ENCODE measurements around the gene SNORC.

SNORC gene

GRCh38 chr2:232913903-232914302 lies 43.8 kb downstream of the SNORC start:
- no peak for TF ChIP-seq EZH2phosphoT487 (conservative IDR thresholded peaks at IDR 0.05; ENCODE audit: low read length)
- no peak for TF ChIP-seq CTCF (IDR thresholded peaks at IDR 0.05; ENCODE audit: insufficient read depth, low read length, poor library complexity, severe bottlenecking)
- no peaks in the 10 kb centered on the region for H4K20me1 ChIP-seq (ENCODE audit: low read depth, low read length)
- no peak overlapping the region for H3K9ac ChIP-seq (ENCODE audit: low read length)
- no peaks in the 10 kb centered on the region for H3K9me2 ChIP-seq (replicated peaks; ENCODE audit: insufficient read depth, low read length)
- H3F3A ChIP-seq (ENCODE audit: insufficient read depth), result no peaks in the 10 kb centered on the region
- H3K79me2 ChIP-seq (ENCODE audit: insufficient read depth, low read length), result no peaks in the 10 kb centered on the region
- no peak overlapping the region for H3K4me3 ChIP-seq (ENCODE audit: insufficient read depth, low read length, poor library complexity, severe bottlenecking)
- H3K36me3 ChIP-seq (ENCODE audit: low read length), result no peaks in the 10 kb centered on the region
- no peak overlapping the region for H3K27ac ChIP-seq (ENCODE audit: low read depth, low read length)
- no peak overlapping the region for H2AFZ ChIP-seq (ENCODE audit: low read depth, low read length, severe bottlenecking)
- H3K27me3 ChIP-seq (ENCODE audit: low read length), result peaks cover 2% of the 10 kb centered on the region; the same call in 1 of the 2 replicates
- H3K9me3 ChIP-seq (ENCODE audit: insufficient read depth, low read length), result 0 out of 2 replicates have a peak, but pooled peaks cover 5% of the 10 kb centered on the region
- H3K4me2 ChIP-seq (ENCODE audit: low read depth, low read length, poor library complexity, severe bottlenecking), result no peak overlapping the region

GRCh38 chr2:232919141-232919540 lies 49.1 kb downstream of the SNORC start:
- H3K9me3 ChIP-seq (ENCODE audit: insufficient read depth, low read length), result no peaks in the 10 kb centered on the region
- no peaks in the 10 kb centered on the region for H3K79me2 ChIP-seq (ENCODE audit: insufficient read depth, low read length)
- no peak overlapping the region for H3K27ac ChIP-seq (ENCODE audit: low read depth, low read length)
- no peaks in the 10 kb centered on the region for H3K36me3 ChIP-seq (ENCODE audit: low read length)
- H3K4me2 ChIP-seq (ENCODE audit: low read depth, low read length, poor library complexity, severe bottlenecking), result no peak overlapping the region
- no peaks in the 10 kb centered on the region for H3K27me3 ChIP-seq (ENCODE audit: low read length)
- H3K9me2 ChIP-seq (replicated peaks; ENCODE audit: insufficient read depth, low read length), result no peaks in the 10 kb centered on the region
- no peak overlapping the region for H2AFZ ChIP-seq (ENCODE audit: low read depth, low read length, severe bottlenecking)
- H4K20me1 ChIP-seq (ENCODE audit: low read depth, low read length), result no peaks in the 10 kb centered on the region
- H3F3A ChIP-seq (ENCODE audit: insufficient read depth), result no peaks in the 10 kb centered on the region
- no peak for TF ChIP-seq EZH2phosphoT487 (conservative IDR thresholded peaks at IDR 0.05; ENCODE audit: low read length)
- no peak overlapping the region for H3K9ac ChIP-seq (ENCODE audit: low read length)
- no peak overlapping the region for H3K4me3 ChIP-seq (ENCODE audit: insufficient read depth, low read length, poor library complexity, severe bottlenecking)

DNA sequence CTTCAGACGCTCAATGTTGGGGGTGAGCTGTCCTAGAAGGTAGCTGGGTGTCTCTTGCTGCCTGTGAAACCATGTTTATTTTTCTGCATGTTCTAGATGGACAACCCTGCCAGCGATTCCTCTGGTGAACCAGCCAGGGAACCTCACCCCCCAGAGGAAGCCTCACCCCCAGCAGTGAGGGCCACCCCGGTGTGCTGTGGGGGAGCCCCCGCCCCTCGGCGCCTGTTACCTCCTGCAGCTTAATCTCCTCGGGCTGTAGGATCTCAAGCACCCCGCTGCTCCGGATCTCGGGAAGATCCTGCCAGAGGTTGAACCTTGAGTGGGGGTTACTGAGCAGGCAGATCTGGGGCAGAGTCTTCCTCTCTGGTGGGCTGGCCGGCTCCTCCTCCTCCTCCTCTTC lies 50.0 kb downstream of the SNORC start:
- no peak overlapping the region for H3K9ac ChIP-seq (ENCODE audit: low read length)
- H3K9me3 ChIP-seq (ENCODE audit: insufficient read depth, low read length), result no peaks in the 10 kb centered on the region
- H3K4me3 ChIP-seq (ENCODE audit: insufficient read depth, low read length, poor library complexity, severe bottlenecking), result no peak overlapping the region
- no peaks in the 10 kb centered on the region for H3F3A ChIP-seq (ENCODE audit: insufficient read depth)
- no peaks in the 10 kb centered on the region for H3K36me3 ChIP-seq (ENCODE audit: low read length)
- H4K20me1 ChIP-seq (ENCODE audit: low read depth, low read length), result no peaks in the 10 kb centered on the region
- H3K79me2 ChIP-seq (ENCODE audit: insufficient read depth, low read length), result no peaks in the 10 kb centered on the region
- no peak overlapping the region for H2AFZ ChIP-seq (ENCODE audit: low read depth, low read length, severe bottlenecking)
- TF ChIP-seq CTCF (IDR thresholded peaks at IDR 0.05; ENCODE audit: insufficient read depth, low read length, poor library complexity, severe bottlenecking) (no peak), EZH2phosphoT487 (conservative IDR thresholded peaks at IDR 0.05; ENCODE audit: low read length) (no peak)
- no peaks in the 10 kb centered on the region for H3K9me2 ChIP-seq (replicated peaks; ENCODE audit: insufficient read depth, low read length)
- H3K27me3 ChIP-seq (ENCODE audit: low read length), result no peaks in the 10 kb centered on the region
- no peak overlapping the region for H3K27ac ChIP-seq (ENCODE audit: low read depth, low read length)
- no peak overlapping the region for H3K4me2 ChIP-seq (ENCODE audit: low read depth, low read length, poor library complexity, severe bottlenecking)

GRCh38 chr2:232920760-232921159 lies 50.7 kb downstream of the SNORC start:
- no peak overlapping the region for H2AFZ ChIP-seq (ENCODE audit: low read depth, low read length, severe bottlenecking)
- TF ChIP-seq EZH2phosphoT487 (conservative IDR thresholded peaks at IDR 0.05; ENCODE audit: low read length), result no peak
- TF ChIP-seq CTCF (IDR thresholded peaks at IDR 0.05; ENCODE audit: insufficient read depth, low read length, poor library complexity, severe bottlenecking), result no peak
- H3K9me3 ChIP-seq (ENCODE audit: insufficient read depth, low read length), result no peaks in the 10 kb centered on the region
- no peaks in the 10 kb centered on the region for H3K79me2 ChIP-seq (ENCODE audit: insufficient read depth, low read length)
- no peaks in the 10 kb centered on the region for H4K20me1 ChIP-seq (ENCODE audit: low read depth, low read length)
- no peak overlapping the region for H3K4me2 ChIP-seq (ENCODE audit: low read depth, low read length, poor library complexity, severe bottlenecking)
- no peak overlapping the region for H3K9ac ChIP-seq (ENCODE audit: low read length)
- no peak overlapping the region for H3K27ac ChIP-seq (ENCODE audit: low read depth, low read length)
- H3F3A ChIP-seq (ENCODE audit: insufficient read depth), result no peaks in the 10 kb centered on the region
- no peaks in the 10 kb centered on the region for H3K27me3 ChIP-seq (ENCODE audit: low read length)
- no peak overlapping the region for H3K4me3 ChIP-seq (ENCODE audit: insufficient read depth, low read length, poor library complexity, severe bottlenecking)
- no peaks in the 10 kb centered on the region for H3K9me2 ChIP-seq (replicated peaks; ENCODE audit: insufficient read depth, low read length)
- H3K36me3 ChIP-seq (ENCODE audit: low read length), result no peaks in the 10 kb centered on the region

Data from SU-DHL-6 (cell line).